Measurements from ENCODE around the gene SUV39H1. TPM values are rescaled to one million over a fixed set of nuclear protein-coding genes. Genes with fewer than 3 reads are reported as not detected.

Gene SUV39H1
- polyA plus RNA-seq, 2 donors: 5.6 to 5.8 TPM

DNA sequence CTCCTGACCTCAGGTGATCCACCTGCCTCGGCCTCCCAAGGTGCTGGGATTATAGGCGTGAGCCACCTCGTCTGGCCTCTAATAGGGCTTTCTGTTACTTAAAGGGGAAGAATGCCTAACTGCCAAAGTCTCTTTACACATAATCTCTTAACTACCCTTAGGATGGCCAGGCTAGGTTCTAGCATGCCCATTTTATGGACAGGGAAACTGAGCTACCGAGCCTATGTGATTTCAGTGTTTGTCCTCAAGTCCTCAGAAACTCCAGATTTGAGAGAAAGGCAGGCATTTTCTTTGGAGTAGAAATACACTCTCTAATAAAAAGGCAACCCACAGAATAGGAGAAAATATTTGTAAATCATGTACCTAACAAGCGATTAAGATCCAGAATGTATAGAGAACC, 52.6 kb downstream of the SUV39H1 start:
- H3K9me3 ChIP-seq (ENCODE audit: control insufficient read depth in 2 of 2, insufficient read depth in 1 of 2, low read depth in 1 of 2, low read length in 1 of 2): no peaks in the 10 kb centered on the region
- H3K4me3 ChIP-seq (ENCODE audit: low read depth in 1 of 2, low read length in 2 of 2): no peak overlapping the region
- H3K4me1 ChIP-seq (ENCODE audit: control insufficient read depth in 2 of 2, insufficient read depth in 2 of 2, low read length in 1 of 2): no peaks in the 10 kb centered on the region
- H3K36me3 ChIP-seq (ENCODE audit: control insufficient read depth in 2 of 2, insufficient read depth in 2 of 2, low read length in 1 of 2): no peaks in the 10 kb centered on the region
- no peak overlapping the region for H3K27ac ChIP-seq (ENCODE audit: low read depth in 2 of 2, low read length in 1 of 2)
- WGBS, 2 donors: 78 to 91% methylated on average over 5 of the region's 5 CpGs
- H3K27me3 ChIP-seq (ENCODE audit: control insufficient read depth in 1 of 2, insufficient read depth in 2 of 2, low read length in 2 of 2): no peaks in the 10 kb centered on the region

DNA sequence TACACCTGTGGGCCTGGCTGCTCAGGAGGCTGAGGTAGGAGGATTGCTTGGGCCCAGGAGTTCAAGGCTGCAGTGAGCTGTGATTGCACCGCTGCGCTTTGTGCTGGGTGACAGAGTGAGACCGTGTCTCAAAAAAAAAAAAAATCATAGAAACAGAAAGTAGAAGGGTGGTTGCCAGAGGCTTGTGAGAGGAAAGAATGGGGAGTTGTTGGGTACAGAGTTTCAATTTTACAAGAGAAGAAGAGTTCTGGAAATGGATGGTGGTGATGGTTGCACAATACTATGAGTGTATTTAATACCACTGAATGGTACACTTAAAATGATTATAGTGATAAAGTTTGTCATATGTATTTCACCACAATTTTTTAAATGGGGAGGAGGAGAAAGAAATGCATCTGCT, 54.8 kb downstream of the SUV39H1 start:
- no peaks in the 10 kb centered on the region for H3K4me1 ChIP-seq (ENCODE audit: control insufficient read depth in 2 of 2, insufficient read depth in 2 of 2, low read length in 1 of 2)
- H3K4me3 ChIP-seq (ENCODE audit: low read depth in 1 of 2, low read length in 2 of 2): no peak overlapping the region
- 83 to 85% methylated on average over 3 of the region's 3 CpGs for WGBS, 2 donors
- no peak overlapping the region for H3K27ac ChIP-seq (ENCODE audit: low read depth in 2 of 2, low read length in 1 of 2)
- no peaks in the 10 kb centered on the region for H3K36me3 ChIP-seq (ENCODE audit: control insufficient read depth in 2 of 2, insufficient read depth in 2 of 2, low read length in 1 of 2)
- no peaks in the 10 kb centered on the region for H3K9me3 ChIP-seq (ENCODE audit: control insufficient read depth in 2 of 2, insufficient read depth in 1 of 2, low read depth in 1 of 2, low read length in 1 of 2)
- no peaks in the 10 kb centered on the region for H3K27me3 ChIP-seq (ENCODE audit: control insufficient read depth in 1 of 2, insufficient read depth in 2 of 2, low read length in 2 of 2)

DNA sequence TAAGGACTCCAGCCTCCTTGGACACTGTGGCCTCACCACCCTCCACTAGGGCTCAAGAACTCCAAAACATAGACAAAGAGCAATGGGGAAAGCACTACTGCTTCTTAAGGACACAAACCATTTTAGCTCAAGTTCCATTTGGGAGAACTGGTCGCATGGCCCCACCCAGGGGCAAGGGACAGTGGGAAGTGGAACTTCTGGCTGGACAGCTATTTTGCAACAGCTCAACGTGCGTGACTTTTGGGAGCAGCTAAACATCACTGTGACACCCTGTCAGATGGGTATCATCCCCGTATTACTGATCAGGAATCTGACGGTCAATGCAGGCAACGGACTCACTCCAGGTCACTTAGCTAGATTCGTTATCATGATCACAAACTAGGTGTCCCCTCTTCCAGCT, 56.0 kb downstream of the SUV39H1 start:
- 68 to 73% methylated on average over 7 of the region's 7 CpGs for WGBS, 2 donors
- H3K9me3 ChIP-seq (ENCODE audit: control insufficient read depth in 2 of 2, insufficient read depth in 1 of 2, low read depth in 1 of 2, low read length in 1 of 2): no peaks in the 10 kb centered on the region
- H3K36me3 ChIP-seq (ENCODE audit: control insufficient read depth in 2 of 2, insufficient read depth in 2 of 2, low read length in 1 of 2): no peaks in the 10 kb centered on the region
- H3K4me1 ChIP-seq (ENCODE audit: control insufficient read depth in 2 of 2, insufficient read depth in 2 of 2, low read length in 1 of 2): no peaks in the 10 kb centered on the region
- no peak overlapping the region for H3K4me3 ChIP-seq (ENCODE audit: low read depth in 1 of 2, low read length in 2 of 2)
- H3K27me3 ChIP-seq (ENCODE audit: control insufficient read depth in 1 of 2, insufficient read depth in 2 of 2, low read length in 2 of 2): no peaks in the 10 kb centered on the region
- H3K27ac ChIP-seq (ENCODE audit: low read depth in 2 of 2, low read length in 1 of 2): no peak overlapping the region

DNA sequence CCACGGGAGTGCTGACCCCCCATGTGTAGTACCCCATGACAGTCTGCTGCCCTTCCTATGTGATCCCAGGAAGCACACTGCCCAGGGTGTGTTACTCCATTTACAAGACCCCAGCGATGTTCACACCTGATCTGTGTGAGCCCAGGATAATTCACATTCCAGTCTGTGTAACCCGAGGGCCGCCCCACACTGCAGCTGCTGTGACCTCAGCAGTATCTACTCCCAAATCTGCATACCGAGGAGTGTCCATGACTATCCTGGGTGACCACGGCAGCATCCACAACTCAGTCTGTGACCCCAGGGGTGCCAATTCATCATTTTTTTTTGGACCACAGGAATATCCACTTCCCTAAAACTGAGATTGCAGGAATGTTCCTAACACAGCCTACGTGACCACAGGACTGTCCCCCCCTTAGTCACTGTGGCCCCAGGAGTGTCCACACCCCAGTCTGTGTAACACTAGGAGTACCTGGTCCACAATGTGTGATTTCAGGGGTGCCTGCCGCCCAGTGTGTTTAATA, 57.2 kb downstream of the SUV39H1 start:
- no peaks in the 10 kb centered on the region for H3K27me3 ChIP-seq (ENCODE audit: control insufficient read depth in 1 of 2, insufficient read depth in 2 of 2, low read length in 2 of 2)
- 71 to 80% methylated on average over 8 of the region's 8 CpGs for WGBS, 2 donors
- H3K36me3 ChIP-seq (ENCODE audit: control insufficient read depth in 2 of 2, insufficient read depth in 2 of 2, low read length in 1 of 2): no peaks in the 10 kb centered on the region
- H3K27ac ChIP-seq (ENCODE audit: low read depth in 2 of 2, low read length in 1 of 2): no peak overlapping the region
- no peak overlapping the region for H3K4me3 ChIP-seq (ENCODE audit: low read depth in 1 of 2, low read length in 2 of 2)
- no peaks in the 10 kb centered on the region for H3K9me3 ChIP-seq (ENCODE audit: control insufficient read depth in 2 of 2, insufficient read depth in 1 of 2, low read depth in 1 of 2, low read length in 1 of 2)
- no peaks in the 10 kb centered on the region for H3K4me1 ChIP-seq (ENCODE audit: control insufficient read depth in 2 of 2, insufficient read depth in 2 of 2, low read length in 1 of 2)

DNA sequence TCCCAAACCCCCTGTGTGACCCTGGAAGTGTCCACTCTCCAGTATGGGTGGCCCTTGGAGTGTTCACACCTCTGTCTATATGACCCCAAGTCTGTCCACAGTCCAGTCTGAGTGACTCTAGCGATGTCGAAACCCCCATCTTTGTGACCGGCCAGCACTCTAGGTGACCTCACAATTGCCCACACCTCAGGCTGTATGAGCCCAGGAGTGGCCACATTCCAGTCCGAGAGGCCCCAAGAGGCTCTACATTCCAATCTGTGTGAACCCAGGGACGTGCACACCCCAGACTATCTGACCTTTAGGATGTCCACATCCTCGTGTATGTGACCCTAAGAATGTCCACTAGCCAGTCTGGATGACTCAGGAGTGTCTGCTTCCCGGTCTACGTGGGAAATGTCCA, 57.7 kb downstream of the SUV39H1 start:
- 63 to 70% methylated on average over 8 of the region's 8 CpGs for WGBS, 2 donors
- no peaks in the 10 kb centered on the region for H3K36me3 ChIP-seq (ENCODE audit: control insufficient read depth in 2 of 2, insufficient read depth in 2 of 2, low read length in 1 of 2)
- no peaks in the 10 kb centered on the region for H3K9me3 ChIP-seq (ENCODE audit: control insufficient read depth in 2 of 2, insufficient read depth in 1 of 2, low read depth in 1 of 2, low read length in 1 of 2)
- no peak overlapping the region for H3K4me3 ChIP-seq (ENCODE audit: low read depth in 1 of 2, low read length in 2 of 2)
- H3K27ac ChIP-seq (ENCODE audit: low read depth in 2 of 2, low read length in 1 of 2): no peak overlapping the region
- no peaks in the 10 kb centered on the region for H3K4me1 ChIP-seq (ENCODE audit: control insufficient read depth in 2 of 2, insufficient read depth in 2 of 2, low read length in 1 of 2)
- no peaks in the 10 kb centered on the region for H3K27me3 ChIP-seq (ENCODE audit: control insufficient read depth in 1 of 2, insufficient read depth in 2 of 2, low read length in 2 of 2)

Other genes starting within 250 kb of the SUV39H1 start
- gene SLC38A5, start 226.5 kb upstream of the SUV39H1 start, polyA plus RNA-seq: 10 to 100 TPM; 16.3 to 22.1 TPM
- 10 to 100 TPM; 31.1 to 36.3 TPM for gene FTSJ1, start 220.5 kb upstream of the SUV39H1 start, polyA plus RNA-seq
- gene PORCN, start 187.7 kb upstream of the SUV39H1 start, polyA plus RNA-seq: 10 to 100 TPM; 15.6 to 16.8 TPM
- gene EBP, start 174.9 kb upstream of the SUV39H1 start, polyA plus RNA-seq: 100 to 1,000 TPM; 151 to 179 TPM
- 1 to 10 TPM; 5.1 to 6.9 TPM for gene TBC1D25, start 157.0 kb upstream of the SUV39H1 start, polyA plus RNA-seq
- gene RBM3, start 122.2 kb upstream of the SUV39H1 start, polyA plus RNA-seq: 100 to 1,000 TPM; 134 to 205 TPM
- 10 to 100 TPM; 90.1 to 96.8 TPM for gene WDR13, start 99.2 kb upstream of the SUV39H1 start, polyA plus RNA-seq
- gene WAS, start 12.9 kb upstream of the SUV39H1 start, polyA plus RNA-seq: 1 to 10 TPM; 1.7 to 1.8 TPM
- gene GLOD5, start 65.0 kb downstream of the SUV39H1 start, polyA plus RNA-seq: under 1 TPM; 0.15 to 0.26 TPM
- under 1 TPM in 1 of 2 donors, not detected in 1; 0.09 TPM for gene GATA1, start 89.9 kb downstream of the SUV39H1 start, polyA plus RNA-seq
- gene HDAC6, start 105.3 kb downstream of the SUV39H1 start, polyA plus RNA-seq: 10 to 100 TPM; 36.0 to 79.0 TPM
- under 1 TPM; 0.05 to 0.10 TPM for gene ERAS, start 129.8 kb downstream of the SUV39H1 start, polyA plus RNA-seq
- under 1 TPM; 0.08 to 0.31 TPM for gene PCSK1N, start 138.9 kb downstream of the SUV39H1 start, polyA plus RNA-seq
- 10 to 100 TPM; 34.2 to 45.0 TPM for gene TIMM17B, start 201.0 kb downstream of the SUV39H1 start, polyA plus RNA-seq
- 100 to 1,000 TPM in 1 of 2 donors, 10 to 100 TPM in 1; 72.2 to 102 TPM for gene PQBP1, start 201.2 kb downstream of the SUV39H1 start, polyA plus RNA-seq
- 10 to 100 TPM in 1 of 2 donors, 1 to 10 TPM in 1; 6.9 to 22.1 TPM for gene SLC35A2, start 214.9 kb downstream of the SUV39H1 start, polyA plus RNA-seq
- gene PIM2, start 222.3 kb downstream of the SUV39H1 start, polyA plus RNA-seq: 1 to 10 TPM; 2.6 to 3.7 TPM